Activated T-cell treated with anti-CD3 and anti-CD28 coated beads, Interleukin-2, amount 50 U/mL, for 4 hours (primary cell): ENCODE data around the gene GNPTAB. TPM values are rescaled to one million over a fixed set of nuclear protein-coding genes. Genes with fewer than 3 reads are reported as not detected.

Experiments
- ATAC-seq, 2 donors: fragments of 200-7000 bp; cut with Tn5 transposase; one replicate each; pipeline ENCODE4 v1.10.0; 2021
- DNase-seq: peaks from one replicate; pipeline ENCODE4 v3.0.0-alpha.2; 2020
- H3K27me3 Mint-ChIP-seq: one replicate; pipeline ENCODE4 v1.8.0; 2021; ENCODE audit warnings: low read depth, mixed read lengths
- H3K36me3 Mint-ChIP-seq: one replicate; pipeline ENCODE4 v1.8.0; 2022; ENCODE audit warnings: mixed read lengths; ENCODE audit not compliant: insufficient read depth
- H3K4me1 Mint-ChIP-seq: one replicate; pipeline ENCODE4 v1.8.0; 2021; ENCODE audit warnings: low read depth, mixed read lengths
- H3K4me3 Mint-ChIP-seq: one replicate; pipeline ENCODE4 v1.8.0; 2021; ENCODE audit warnings: mild to moderate bottlenecking, moderate library complexity, mixed read lengths
- H3K9me3 Mint-ChIP-seq: one replicate; pipeline ENCODE4 v1.8.0; 2021; ENCODE audit warnings: mixed read lengths
- total RNA-seq, 3 donors: library from RNA; stranded (reverse); gene quantifications; one replicate each; pipeline ENCODE4 v1.2.1, GENCODE V29; 2021

Gene GNPTAB
- total RNA-seq, 3 donors from 2014 or later, result 25.3 to 31.9 (median 29.6) TPM

- Mint-ChIP-seq H3K27me3 (no peaks in the 10 kb centered on the region), H3K4me3 (no peak overlapping the region), H3K9me3 (no peaks in the 10 kb centered on the region), H3K4me1 (peaks cover 13% of the 10 kb centered on the region), H3K36me3 (peaks cover 9% of the 10 kb centered on the region)
- no peak for DNase-seq
- ATAC-seq, result no peak
Observed at GRCh38 chr12:101806265-101806664, 24.5 kb downstream of the GNPTAB start.

GRCh38 chr12:101804409-101804808, 26.4 kb downstream of the GNPTAB start:
- DNase-seq, result no peak
- H3K4me1 Mint-ChIP-seq, result peaks cover 12% of the 10 kb centered on the region
- H3K9me3 Mint-ChIP-seq, result no peaks in the 10 kb centered on the region
- no peaks in the 10 kb centered on the region for H3K27me3 Mint-ChIP-seq
- ATAC-seq, result no peak
- no peak overlapping the region for H3K4me3 Mint-ChIP-seq
- peaks cover 8% of the 10 kb centered on the region for H3K36me3 Mint-ChIP-seq

DNA sequence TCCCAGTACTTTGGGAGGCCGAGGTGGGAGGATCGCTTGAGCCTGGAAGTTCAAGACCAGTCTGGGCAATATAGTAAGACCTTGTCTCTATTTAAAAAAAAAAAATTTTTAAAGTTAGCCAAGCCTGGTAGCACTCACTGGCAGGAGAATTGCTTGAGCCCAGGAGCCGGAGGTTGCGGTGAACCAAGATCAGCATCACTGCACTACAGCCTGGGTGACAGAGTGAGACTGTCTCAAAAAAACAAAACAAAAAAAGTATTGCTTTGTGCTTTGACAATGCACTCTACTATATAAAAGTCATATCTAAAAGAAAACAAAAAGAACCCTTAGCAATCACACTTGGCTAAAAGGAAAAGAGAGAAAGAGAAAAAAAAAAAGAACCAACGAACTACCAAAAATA, 26.8 kb downstream of the GNPTAB start:
- H3K4me1 Mint-ChIP-seq, result peaks cover 13% of the 10 kb centered on the region
- H3K27me3 Mint-ChIP-seq, result no peaks in the 10 kb centered on the region
- no peak for ATAC-seq

DNA sequence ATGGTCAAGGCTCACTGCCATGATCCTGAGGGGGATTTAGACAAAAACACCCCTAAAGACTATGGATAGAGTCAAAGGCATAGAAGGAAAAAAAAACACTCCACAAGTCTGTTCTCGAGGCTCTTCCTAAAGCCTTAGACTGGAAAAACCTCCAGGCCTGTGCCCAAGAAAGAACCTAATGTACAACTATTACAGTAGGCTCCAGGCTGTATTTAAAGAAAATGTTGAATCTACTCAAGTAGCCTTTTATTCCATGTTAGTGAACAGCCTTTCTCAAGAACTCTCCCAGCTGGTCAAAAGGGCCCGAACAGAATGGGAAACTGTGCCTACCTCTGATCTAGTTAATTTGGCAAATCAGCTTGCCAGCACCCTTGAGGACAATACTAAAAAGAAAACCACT, 28.3 kb downstream of the GNPTAB start:
- DNase-seq, result no peak
- Mint-ChIP-seq H3K4me3 (no peak overlapping the region), H3K4me1 (peaks cover 15% of the 10 kb centered on the region), H3K9me3 (no peaks in the 10 kb centered on the region), H3K27me3 (no peaks in the 10 kb centered on the region), H3K36me3 (peaks cover 4% of the 10 kb centered on the region)
- no peak for ATAC-seq

More for the DNA sequence above, 26.8 kb downstream of the GNPTAB start:
- DNase-seq, result no peak
- Mint-ChIP-seq H3K9me3 (no peaks in the 10 kb centered on the region), H3K36me3 (peaks cover 5% of the 10 kb centered on the region), H3K4me3 (no peak overlapping the region)

- Mint-ChIP-seq H3K9me3 (no peaks in the 10 kb centered on the region), H3K27me3 (no peaks in the 10 kb centered on the region), H3K36me3 (peaks cover 9% of the 10 kb centered on the region), H3K4me3 (no peak overlapping the region), H3K4me1 (peaks cover 27% of the 10 kb centered on the region)
- ATAC-seq (peak; percentile 46 to 51), DNase-seq (no peak)
Observed at GRCh38 chr12:101799774-101800173, 31.0 kb downstream of the GNPTAB start.

- Mint-ChIP-seq H3K36me3 (peaks cover 17% of the 10 kb centered on the region), H3K9me3 (no peaks in the 10 kb centered on the region), H3K4me1 (peaks cover 42% of the 10 kb centered on the region), H3K4me3 (no peak overlapping the region), H3K27me3 (no peaks in the 10 kb centered on the region)
- ATAC-seq (peak in 1 of 2 donors; percentile 38), DNase-seq (no peak)
Observed at GRCh38 chr12:101795786-101796185, 35.0 kb downstream of the GNPTAB start.

GRCh38 chr12:101795013-101795412, 35.7 kb downstream of the GNPTAB start:
- no peak overlapping the region for H3K4me3 Mint-ChIP-seq
- no peaks in the 10 kb centered on the region for H3K9me3 Mint-ChIP-seq
- ATAC-seq (no peak), DNase-seq (no peak)
- peaks cover 18% of the 10 kb centered on the region for H3K36me3 Mint-ChIP-seq
- H3K4me1 Mint-ChIP-seq, result peaks cover 44% of the 10 kb centered on the region
- no peaks in the 10 kb centered on the region for H3K27me3 Mint-ChIP-seq

DNA sequence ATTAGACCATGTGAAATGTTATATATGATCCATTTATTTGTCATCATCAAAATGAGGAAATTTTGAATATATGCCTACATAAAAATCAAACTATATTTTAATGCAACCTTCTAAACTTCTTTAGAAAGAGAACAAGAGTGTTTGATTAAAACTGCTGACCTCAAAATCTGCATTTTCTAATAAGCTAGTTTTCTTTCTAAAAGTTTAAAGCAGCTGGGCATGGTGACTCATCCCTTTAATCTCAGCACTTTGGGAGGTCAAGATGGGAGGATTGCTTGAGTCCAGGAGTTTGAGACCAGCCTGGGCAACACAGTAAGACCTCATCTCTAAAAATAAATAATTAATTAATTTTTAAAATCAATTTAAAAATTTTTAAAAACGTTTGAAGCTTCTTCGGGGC, 36.2 kb downstream of the GNPTAB start:
- Mint-ChIP-seq H3K9me3 (no peaks in the 10 kb centered on the region), H3K4me1 (peaks cover 44% of the 10 kb centered on the region), H3K27me3 (no peaks in the 10 kb centered on the region), H3K4me3 (no peak overlapping the region), H3K36me3 (peaks cover 21% of the 10 kb centered on the region)
- DNase-seq (no peak), ATAC-seq (no peak)

- H3K36me3 Mint-ChIP-seq, result peaks cover 17% of the 10 kb centered on the region
- H3K27me3 Mint-ChIP-seq, result no peaks in the 10 kb centered on the region
- peaks cover 40% of the 10 kb centered on the region for H3K4me1 Mint-ChIP-seq
- ATAC-seq (peak; percentile 88 to 94), DNase-seq (no peak)
- no peaks in the 10 kb centered on the region for H3K9me3 Mint-ChIP-seq
- H3K4me3 Mint-ChIP-seq, result no peak overlapping the region
Observed at GRCh38 chr12:101793401-101793800, 37.4 kb downstream of the GNPTAB start.

GRCh38 chr12:101792046-101792931, 38.5 kb downstream of the GNPTAB start:
- Mint-ChIP-seq H3K4me3 (no peak overlapping the region), H3K27me3 (no peaks in the 10 kb centered on the region), H3K36me3 (peaks cover 20% of the 10 kb centered on the region), H3K9me3 (no peaks in the 10 kb centered on the region), H3K4me1 (peaks cover 34% of the 10 kb centered on the region)
- ATAC-seq, result no peak
- DNase-seq, result no peak

GRCh38 chr12:101789171-101789570, 41.6 kb downstream of the GNPTAB start:
- H3K27me3 Mint-ChIP-seq, result no peaks in the 10 kb centered on the region

GRCh38 chr12:101785671-101786070, 45.1 kb downstream of the GNPTAB start:
- Mint-ChIP-seq H3K9me3 (no peaks in the 10 kb centered on the region), H3K4me1 (peaks cover 15% of the 10 kb centered on the region), H3K27me3 (no peaks in the 10 kb centered on the region), H3K4me3 (no peak overlapping the region), H3K36me3 (peaks cover 27% of the 10 kb centered on the region)
- ATAC-seq (no peak), DNase-seq (no peak)

More at GRCh38 chr12:101789171-101789570, 41.6 kb downstream of the GNPTAB start:
- DNase-seq, result no peak
- Mint-ChIP-seq H3K4me3 (no peak overlapping the region), H3K4me1 (peaks cover 20% of the 10 kb centered on the region), H3K36me3 (peaks cover 27% of the 10 kb centered on the region), H3K9me3 (no peaks in the 10 kb centered on the region)
- no peak for ATAC-seq

DNA sequence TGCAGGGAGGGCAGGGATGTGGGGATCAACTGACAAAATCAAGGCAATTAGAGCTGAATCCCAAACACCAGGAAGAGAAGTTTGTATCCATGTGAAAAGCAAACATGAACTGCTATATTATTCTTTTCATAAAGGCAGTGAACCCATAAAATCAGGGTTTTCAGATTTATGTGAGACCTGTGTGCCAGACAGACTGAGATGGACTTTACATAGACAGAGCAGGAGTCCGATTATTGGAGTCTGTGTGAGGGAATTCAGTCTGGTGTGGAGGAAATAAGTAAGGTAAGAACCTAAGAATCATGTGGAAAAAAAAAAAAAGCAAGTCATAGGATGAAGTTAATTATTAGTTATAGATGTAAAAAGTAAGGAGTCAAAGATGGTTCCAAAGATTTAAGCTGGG, 46.4 kb downstream of the GNPTAB start:
- DNase-seq, result no peak
- peaks cover 14% of the 10 kb centered on the region for H3K4me1 Mint-ChIP-seq
- no peaks in the 10 kb centered on the region for H3K27me3 Mint-ChIP-seq
- H3K36me3 Mint-ChIP-seq, result peaks cover 26% of the 10 kb centered on the region
- no peak overlapping the region for H3K4me3 Mint-ChIP-seq
- H3K9me3 Mint-ChIP-seq, result no peaks in the 10 kb centered on the region
- no peak for ATAC-seq

DNA sequence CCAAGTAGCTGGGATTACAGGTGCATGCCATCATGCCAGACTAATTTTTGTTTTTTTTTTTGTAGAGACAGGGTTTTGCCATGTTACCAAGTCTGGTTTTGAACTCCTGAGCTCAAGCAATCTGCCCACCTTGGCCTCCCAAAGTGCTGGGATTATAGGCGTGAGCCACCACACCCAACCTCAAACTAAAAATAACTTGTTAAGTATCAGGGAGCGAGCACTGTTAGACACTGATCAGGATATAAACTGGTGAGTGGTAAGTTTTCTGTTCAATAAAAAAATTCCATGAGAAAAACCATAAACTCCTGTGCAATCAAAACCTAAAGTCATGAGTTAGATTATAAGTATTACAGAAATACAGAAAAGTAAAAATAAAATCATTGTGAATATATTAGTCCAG, 46.9 kb downstream of the GNPTAB start:
- no peak for DNase-seq
- no peak overlapping the region for H3K4me3 Mint-ChIP-seq
- peaks cover 30% of the 10 kb centered on the region for H3K36me3 Mint-ChIP-seq
- peaks cover 14% of the 10 kb centered on the region for H3K4me1 Mint-ChIP-seq
- H3K27me3 Mint-ChIP-seq, result no peaks in the 10 kb centered on the region
- ATAC-seq, result no peak
- no peaks in the 10 kb centered on the region for H3K9me3 Mint-ChIP-seq

- peaks cover 32% of the 10 kb centered on the region for H3K36me3 Mint-ChIP-seq
- H3K9me3 Mint-ChIP-seq, result no peaks in the 10 kb centered on the region
- no peaks in the 10 kb centered on the region for H3K27me3 Mint-ChIP-seq
- DNase-seq, result no peak
- H3K4me1 Mint-ChIP-seq, result peaks cover 14% of the 10 kb centered on the region
- no peak overlapping the region for H3K4me3 Mint-ChIP-seq
- no peak for ATAC-seq
Observed at GRCh38 chr12:101783150-101783549, 47.6 kb downstream of the GNPTAB start.
